ENCODE data around the gene TRAPPC5.

DNA sequence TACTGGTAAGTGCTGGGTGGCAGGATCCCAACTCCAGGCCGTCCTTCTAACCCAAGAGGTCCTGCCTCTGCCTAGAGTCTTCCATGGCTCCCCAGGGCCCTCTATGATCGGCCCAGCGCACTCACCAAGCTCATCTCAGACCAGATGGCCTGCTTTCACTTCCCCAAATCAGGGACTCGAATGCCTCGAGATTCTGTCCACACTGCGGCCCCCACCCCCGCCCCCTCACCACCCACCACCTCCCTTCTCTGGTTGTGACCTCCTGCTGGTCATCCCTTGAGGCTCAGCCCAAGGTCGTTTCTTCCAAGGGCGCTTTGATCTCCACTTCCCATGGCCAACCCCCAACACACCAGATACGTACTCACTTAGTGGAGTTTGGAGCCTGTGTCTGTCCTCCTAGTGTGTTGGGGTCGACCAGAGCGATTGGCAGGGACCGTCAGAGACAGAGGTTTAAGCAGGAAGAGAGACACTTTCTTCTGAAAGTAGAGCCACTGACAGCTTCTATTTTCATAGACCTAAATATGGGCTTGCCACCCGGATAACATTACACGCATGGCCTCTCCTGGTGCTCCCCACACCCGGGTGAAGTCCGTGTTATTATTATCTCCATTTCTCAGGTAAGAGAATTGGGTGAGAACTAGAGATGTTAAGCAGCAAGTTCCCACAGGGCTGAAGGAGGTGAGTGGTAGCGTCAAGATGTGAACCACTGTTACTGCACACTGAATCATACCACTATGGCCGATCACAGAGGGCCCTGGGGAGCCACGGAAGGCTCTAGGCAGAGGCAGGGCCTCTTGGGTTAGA lies 21.2 kb downstream of the TRAPPC5 start, which contains the start of gene FCER2:
- TF ChIP-seq EZH2phosphoT487 (IDR thresholded peaks at IDR 0.05; ENCODE audit: borderline replicate concordance, low read length) (no peak), EZH2 (IDR thresholded peaks at IDR 0.05; ENCODE audit: low read length, unreplicated experiment) (no peak)
